GM23338 (cell line): ENCODE results near the gene MXRA7. TPM values are rescaled to one million over a fixed set of nuclear protein-coding genes. Genes with fewer than 3 reads are reported as not detected.

Experiments
- ATAC-seq: fragments of 200-7000 bp; cut with Tn5 transposase; 3 replicates; pipeline ENCODE4 v1.9.1; 2020
- DNase-seq: peaks from one replicate; pipeline ENCODE4 v3.0.0-alpha.2; 2015; ENCODE audit warnings: low spot score
- H2AFZ ChIP-seq: fragments of 200-600 bp; sonication (generic); 2 replicates; pipeline ENCODE4 v1.8.0; 2016; ENCODE audit warnings: antibody characterized with exemption, mild to moderate bottlenecking, moderate library complexity
- H3F3A ChIP-seq: fragments of 200-600 bp; sonication (generic); replicated peaks from 2 replicates; pipeline ENCODE4 v1.8.0; 2017; ENCODE audit warnings: antibody characterized with exemption, mixed run types, low read depth
- H3K27ac ChIP-seq: fragments of 200-600 bp; sonication (generic); 2 replicates; pipeline ENCODE4 v1.6.1; 2016; ENCODE audit warnings: low read depth
- H3K27me3 ChIP-seq: fragments of 200-600 bp; sonication (generic); 2 replicates; pipeline ENCODE4 v1.8.0; 2016; ENCODE audit warnings: mild to moderate bottlenecking, mixed run types, moderate library complexity; ENCODE audit not compliant: insufficient read depth
- H3K36me3 ChIP-seq: fragments of 200-600 bp; sonication (generic); 2 replicates; pipeline ENCODE4 v1.8.0; 2016; ENCODE audit warnings: mild to moderate bottlenecking; ENCODE audit not compliant: insufficient read depth
- H3K4me1 ChIP-seq: fragments of 200-600 bp; sonication (generic); 2 replicates; pipeline ENCODE4 v1.8.0; 2016; ENCODE audit warnings: mild to moderate bottlenecking, moderate library complexity; ENCODE audit not compliant: insufficient read depth
- H3K4me2 ChIP-seq: fragments of 200-600 bp; sonication (generic); 2 replicates; pipeline ENCODE4 v1.7.1; 2017; ENCODE audit warnings: mixed run types
- H3K4me3 ChIP-seq: fragments of 200-600 bp; sonication (generic); 2 replicates; pipeline ENCODE4 v1.6.1; 2016; ENCODE audit warnings: mixed run types
- H3K79me2 ChIP-seq: fragments of 200-600 bp; sonication (generic); replicated peaks from 2 replicates; pipeline ENCODE4 v1.8.0; 2017; ENCODE audit warnings: mild to moderate bottlenecking; ENCODE audit not compliant: insufficient read depth
- H3K9me2 ChIP-seq: fragments of 200-600 bp; sonication (generic); 2 replicates; pipeline ENCODE4 v1.8.0; 2017; ENCODE audit not compliant: insufficient read depth
- H4K20me1 ChIP-seq: fragments of 200-600 bp; sonication (generic); replicated peaks from 2 replicates; pipeline ENCODE4 v1.8.0; 2017; ENCODE audit warnings: mild to moderate bottlenecking; ENCODE audit not compliant: insufficient read depth
- H3K27ac Mint-ChIP-seq: 2 replicates; pipeline ENCODE4 v1.8.0; 2020; ENCODE audit warnings: inconsistent platforms, mild to moderate bottlenecking, moderate library complexity, mixed read lengths
- H3K27me3 Mint-ChIP-seq: 3 replicates; pipeline ENCODE4 v1.8.0; 2022; ENCODE audit warnings: low read depth, mild to moderate bottlenecking, moderate library complexity, mixed read lengths, inconsistent platforms; ENCODE audit not compliant: insufficient read depth, poor library complexity
- H3K36me3 Mint-ChIP-seq: 3 replicates; pipeline ENCODE4 v1.8.0; 2021; ENCODE audit warnings: low read depth, mild to moderate bottlenecking, inconsistent platforms, moderate library complexity, mixed read lengths
- H3K4me1 Mint-ChIP-seq: 3 replicates; pipeline ENCODE4 v1.8.0; 2020; ENCODE audit warnings: mild to moderate bottlenecking, inconsistent platforms, mixed read lengths
- H3K4me3 Mint-ChIP-seq: 3 replicates; pipeline ENCODE4 v1.8.0; 2021; ENCODE audit warnings: moderate library complexity, mild to moderate bottlenecking, inconsistent platforms, mixed read lengths
- H3K9me3 Mint-ChIP-seq: 3 replicates; pipeline ENCODE4 v1.8.0; 2020; ENCODE audit warnings: moderate library complexity, mild to moderate bottlenecking, inconsistent platforms, mixed read lengths
- CREB1 ChIP-seq: fragments of 250-450 bp; sonication (Bioruptor Pico); IDR thresholded peaks from 2 replicates; pipeline ENCODE4 v1.5.0; 2020; ENCODE audit warnings: low read depth, mild to moderate bottlenecking, moderate library complexity
- EZH2 ChIP-seq: fragments of 200-600 bp; sonication (generic); IDR thresholded peaks from one replicate; pipeline ENCODE4 v1.8.0; 2017; ENCODE audit warnings: antibody characterized with exemption, mild to moderate bottlenecking, low read depth; ENCODE audit not compliant: unreplicated experiment
- EZH2phosphoT487 ChIP-seq: fragments of 200-600 bp; sonication (generic); IDR thresholded peaks from one replicate; pipeline ENCODE4 v1.8.1; 2018; ENCODE audit warnings: antibody characterized with exemption; ENCODE audit not compliant: unreplicated experiment
- JUNB ChIP-seq: IDR thresholded peaks from one replicate; pipeline ENCODE4 v1.6.1; 2016; ENCODE audit warnings: antibody characterized with exemption; ENCODE audit not compliant: unreplicated experiment
- NANOG ChIP-seq: IDR thresholded peaks from 2 replicates; pipeline ENCODE4 v1.6.1; 2016; ENCODE audit warnings: antibody characterized with exemption, borderline replicate concordance
- REST ChIP-seq: IDR thresholded peaks from one replicate; pipeline ENCODE4 v1.6.1; 2018; ENCODE audit warnings: antibody characterized with exemption; ENCODE audit not compliant: unreplicated experiment
- STAT1 ChIP-seq: IDR thresholded peaks from one replicate; pipeline ENCODE4 v1.6.1; 2016; ENCODE audit warnings: antibody characterized with exemption; ENCODE audit not compliant: unreplicated experiment
- ZNF331 ChIP-seq: fragments of 250-450 bp; sonication (Bioruptor Pico); IDR thresholded peaks from 2 replicates; pipeline ENCODE4 v1.5.0; 2020; ENCODE audit warnings: low read depth, mild to moderate bottlenecking, moderate library complexity
- ZNF462 ChIP-seq: fragments of 250-450 bp; sonication (Bioruptor Pico); IDR thresholded peaks from 2 replicates; pipeline ENCODE4 v1.5.0; 2020; ENCODE audit warnings: mild to moderate bottlenecking, moderate library complexity
- polyA plus RNA-seq: library from polyadenylated mRNA; unstranded; fragments of >200 nt; fragmentation: Nextera tagmentation; extraction: Ambion mirVana; gene quantifications from 2 replicates; pipeline ENCODE4 v1.2.1, GENCODE V29; 2016
- total RNA-seq: library from RNA; depleted of rRNA; stranded (reverse); fragments of >200 nt; shearing (Covaris generic); gene quantifications from 2 replicates; pipeline ENCODE4 v1.2.3, GENCODE V29; 2014
- TF ChIP-seq, protein P1 (sequence below), 2 experiments: fragments of 200-600 bp in 1 of 2; sonication (generic) in 1 of 2; conservative IDR thresholded peaks; 2 replicates each; pipeline versions ENCODE4 v1.5.1 to v1.6.1; 2016 to 2017; ENCODE audit warnings: antibody characterized with exemption in 2 of 2, low read depth in 2 of 2, mild to moderate bottlenecking in 2 of 2, moderate library complexity in 1 of 2
- TF ChIP-seq, protein P2 (sequence below): IDR thresholded peaks from 2 replicates; pipeline ENCODE4 v1.6.1; 2016; ENCODE audit warnings: antibody characterized with exemption

Gene MXRA7
- total and polyA plus RNA-seq, 2 experiments from 2014 or later, result 12.1 to 46.6 TPM

DNA sequence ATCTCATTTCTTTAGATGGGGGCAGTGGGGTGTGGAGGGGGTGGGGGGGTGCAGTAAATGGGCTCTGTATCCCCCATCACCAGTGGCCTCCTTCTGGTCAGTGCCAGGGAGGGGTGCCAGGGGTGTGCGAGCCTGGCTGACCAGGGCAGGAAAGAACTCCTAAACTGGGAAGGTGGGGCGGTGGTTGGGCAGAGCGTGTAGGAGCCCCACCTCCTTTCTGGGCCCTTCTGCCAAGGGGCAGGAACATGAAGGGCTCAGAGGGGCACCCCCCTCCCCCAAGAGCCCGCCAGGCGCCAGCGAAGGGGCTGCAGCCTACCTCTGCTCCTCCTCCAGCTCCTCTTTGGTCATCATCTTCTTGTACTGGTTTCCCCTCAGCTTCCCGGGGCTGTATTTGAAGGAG, 26.0 kb downstream of the MXRA7 start:
- Histone ChIP-seq H3K79me2 (no peaks in the 10 kb centered on the region), H3K36me3 (no peaks in the 10 kb centered on the region), H2AFZ (no peak overlapping the region), H3K4me2 (no peak overlapping the region), H3K9me2 (no peaks in the 10 kb centered on the region), H3K4me3 (no peak overlapping the region), H3K27me3 (no peaks in the 10 kb centered on the region), H3F3A (no peaks in the 10 kb centered on the region), H3K27ac (no peak overlapping the region), H3K4me1 (peaks cover 8% of the 10 kb centered on the region), H4K20me1 (no peaks in the 10 kb centered on the region)
- no peak overlapping the region for H3K4me3 Mint-ChIP-seq
- no peak for DNase-seq
- no peak for TF ChIP-seq EZH2
- TF ChIP-seq JUNB, result no peak
- TF ChIP-seq REST, result no peak
- TF ChIP-seq, protein P1, sequence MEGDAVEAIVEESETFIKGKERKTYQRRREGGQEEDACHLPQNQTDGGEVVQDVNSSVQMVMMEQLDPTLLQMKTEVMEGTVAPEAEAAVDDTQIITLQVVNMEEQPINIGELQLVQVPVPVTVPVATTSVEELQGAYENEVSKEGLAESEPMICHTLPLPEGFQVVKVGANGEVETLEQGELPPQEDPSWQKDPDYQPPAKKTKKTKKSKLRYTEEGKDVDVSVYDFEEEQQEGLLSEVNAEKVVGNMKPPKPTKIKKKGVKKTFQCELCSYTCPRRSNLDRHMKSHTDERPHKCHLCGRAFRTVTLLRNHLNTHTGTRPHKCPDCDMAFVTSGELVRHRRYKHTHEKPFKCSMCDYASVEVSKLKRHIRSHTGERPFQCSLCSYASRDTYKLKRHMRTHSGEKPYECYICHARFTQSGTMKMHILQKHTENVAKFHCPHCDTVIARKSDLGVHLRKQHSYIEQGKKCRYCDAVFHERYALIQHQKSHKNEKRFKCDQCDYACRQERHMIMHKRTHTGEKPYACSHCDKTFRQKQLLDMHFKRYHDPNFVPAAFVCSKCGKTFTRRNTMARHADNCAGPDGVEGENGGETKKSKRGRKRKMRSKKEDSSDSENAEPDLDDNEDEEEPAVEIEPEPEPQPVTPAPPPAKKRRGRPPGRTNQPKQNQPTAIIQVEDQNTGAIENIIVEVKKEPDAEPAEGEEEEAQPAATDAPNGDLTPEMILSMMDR (conservative IDR thresholded peaks at IDR 0.05; ENCODE audit: low read depth in 2 of 2), result no peak
- TF ChIP-seq CREB1, result no peak
- TF ChIP-seq NANOG, result no peak
- no peak for TF ChIP-seq ZNF462 (CRISPR knock-in tag)
- TF ChIP-seq EZH2phosphoT487, result no peak
- no peak for TF ChIP-seq STAT1
- TF ChIP-seq, protein P2, sequence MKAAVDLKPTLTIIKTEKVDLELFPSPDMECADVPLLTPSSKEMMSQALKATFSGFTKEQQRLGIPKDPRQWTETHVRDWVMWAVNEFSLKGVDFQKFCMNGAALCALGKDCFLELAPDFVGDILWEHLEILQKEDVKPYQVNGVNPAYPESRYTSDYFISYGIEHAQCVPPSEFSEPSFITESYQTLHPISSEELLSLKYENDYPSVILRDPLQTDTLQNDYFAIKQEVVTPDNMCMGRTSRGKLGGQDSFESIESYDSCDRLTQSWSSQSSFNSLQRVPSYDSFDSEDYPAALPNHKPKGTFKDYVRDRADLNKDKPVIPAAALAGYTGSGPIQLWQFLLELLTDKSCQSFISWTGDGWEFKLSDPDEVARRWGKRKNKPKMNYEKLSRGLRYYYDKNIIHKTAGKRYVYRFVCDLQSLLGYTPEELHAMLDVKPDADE, result no peak
- TF ChIP-seq ZNF331, result no peak
- no peaks in the 10 kb centered on the region for H3K9me3 Mint-ChIP-seq
- H3K36me3 Mint-ChIP-seq, result no peaks in the 10 kb centered on the region; the same call in 2 of the 3 replicates
- no peak overlapping the region for H3K27ac Mint-ChIP-seq
- H3K4me1 Mint-ChIP-seq, result peaks cover 52% of the 10 kb centered on the region
- peaks cover 18% of the 10 kb centered on the region for H3K27me3 Mint-ChIP-seq
- no peak for ATAC-seq
